Mucosa of stomach (tissue), 1 donor: ENCODE data around the gene TMEM86B.
"Not testable (repeated sequence)": the region's sequence is repeated elsewhere in the genome, so short reads cannot be mapped to it uniquely, and the experiment has no call there.

Experiments used
- H3K27me3 ChIP-seq: one replicate; pipeline ENCODE4 v1.7.0; 2013; ENCODE audit warnings: mild to moderate bottlenecking, low read length; ENCODE audit not compliant: control insufficient read depth, insufficient read depth
- H3K36me3 ChIP-seq: one replicate; pipeline ENCODE4 v1.7.0; 2013; ENCODE audit warnings: low read length; ENCODE audit not compliant: control insufficient read depth, insufficient read depth
- H3K4me1 ChIP-seq: one replicate; pipeline ENCODE4 v1.7.0; 2013; ENCODE audit warnings: mild to moderate bottlenecking, low read length; ENCODE audit not compliant: control insufficient read depth, insufficient read depth
- H3K4me3 ChIP-seq: one replicate; pipeline ENCODE4 v1.7.0; 2013; ENCODE audit warnings: low read length
- H3K9ac ChIP-seq: one replicate; pipeline ENCODE4 v1.7.0; 2013; ENCODE audit warnings: mild to moderate bottlenecking, low read length, moderate library complexity
- H3K9me3 ChIP-seq: one replicate; pipeline ENCODE4 v1.7.0; 2013; ENCODE audit warnings: mild to moderate bottlenecking, low read length, moderate library complexity; ENCODE audit not compliant: control insufficient read depth
- donor health status: Pancreatic carcinoma.

TMEM86B gene

DNA sequence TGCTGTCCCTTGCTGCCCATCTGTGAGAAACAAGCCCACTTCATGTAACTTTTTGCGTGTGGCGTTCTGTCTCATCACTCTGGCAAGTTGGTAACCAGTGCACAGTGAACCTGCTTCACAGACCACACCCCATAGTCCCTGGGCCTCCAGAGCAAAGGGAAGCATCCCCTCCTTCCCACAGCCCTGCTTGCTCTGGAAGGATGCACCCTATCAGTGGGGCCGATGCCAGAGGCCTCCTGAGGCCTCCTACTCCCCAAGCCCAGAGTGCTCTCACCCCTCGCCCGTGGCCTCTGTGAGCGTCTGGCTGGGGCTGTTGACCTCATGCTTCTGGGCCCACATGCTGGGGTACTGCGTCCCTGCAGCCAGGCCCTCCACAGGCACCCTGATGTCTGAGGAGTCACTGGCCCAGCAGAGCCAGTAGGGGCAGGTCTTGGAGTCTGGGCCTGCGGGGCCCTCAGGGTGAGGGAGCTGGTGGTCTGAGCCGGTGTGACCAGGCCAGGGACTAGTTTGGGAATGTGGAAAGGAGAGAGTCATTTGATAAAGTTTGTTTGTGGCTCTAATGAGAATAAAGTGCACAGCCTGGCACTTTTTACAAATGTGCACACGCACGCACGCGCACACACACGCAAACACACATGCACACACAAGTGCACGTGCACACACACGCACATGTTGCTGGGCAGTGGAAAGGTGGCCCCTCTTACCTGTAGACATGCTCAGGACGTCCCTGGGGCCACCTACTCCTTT, 5.1 kb downstream of the TMEM86B start:
- no peaks in the 10 kb centered on the region for H3K9me3 ChIP-seq
- no peak overlapping the region for H3K4me3 ChIP-seq
- H3K27me3 ChIP-seq = no peaks in the 10 kb centered on the region
- H3K4me1 ChIP-seq = peaks cover 9% of the 10 kb centered on the region
- H3K36me3 ChIP-seq = peaks cover 10% of the 10 kb centered on the region
- H3K9ac ChIP-seq = no peak overlapping the region

GRCh38 chr19:55220525-55220924, 8.0 kb downstream of the TMEM86B start:
- H3K4me3 ChIP-seq = no peak overlapping the region
- H3K36me3 ChIP-seq = peaks cover 1% of the 10 kb centered on the region
- no peak overlapping the region for H3K9ac ChIP-seq
- no peaks in the 10 kb centered on the region for H3K27me3 ChIP-seq
- no peaks in the 10 kb centered on the region for H3K9me3 ChIP-seq
- peaks cover 3% of the 10 kb centered on the region for H3K4me1 ChIP-seq

DNA sequence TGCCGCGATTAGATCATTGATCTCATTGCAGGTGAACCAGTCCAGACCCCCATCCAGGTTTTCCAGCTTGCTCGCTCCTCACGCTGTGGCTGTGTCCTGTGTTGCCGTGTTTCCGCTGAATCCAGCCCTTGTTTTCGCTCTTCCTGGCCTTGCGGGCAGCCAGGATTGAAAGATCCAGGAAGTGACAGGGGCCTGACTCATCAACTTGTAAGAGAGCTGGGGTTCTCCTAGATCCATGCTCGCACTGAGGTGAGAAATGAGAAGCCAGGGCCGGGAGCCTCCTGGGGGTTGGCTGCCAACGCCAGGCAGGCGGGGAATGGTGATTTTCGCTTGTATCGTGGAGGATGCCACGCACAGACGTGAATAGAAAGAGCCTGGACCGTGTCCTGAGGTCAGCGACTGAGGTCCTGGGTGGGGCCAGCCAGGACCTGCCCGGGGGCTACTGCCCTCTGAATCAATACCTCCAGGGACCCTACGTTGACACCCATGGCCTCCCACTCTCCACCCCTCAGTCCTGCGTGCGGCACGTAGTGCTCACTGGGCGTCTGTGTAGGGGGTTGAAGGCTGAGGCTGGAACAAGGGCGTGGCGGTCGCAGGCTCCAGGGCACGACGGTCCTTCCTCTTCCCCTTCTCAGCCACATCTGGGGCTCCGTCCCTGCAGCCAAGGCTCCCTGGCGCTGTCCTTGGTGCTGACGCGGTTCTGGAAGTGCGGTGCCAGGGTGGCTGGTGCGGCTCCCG, 11.9 kb downstream of the TMEM86B start:
- Histone ChIP-seq H3K36me3 (no peaks in the 10 kb centered on the region), H3K4me1 (peaks cover 3% of the 10 kb centered on the region), H3K9ac (peak overlapping the region; percentile 70), H3K4me3 (peak overlapping the region; percentile 58), H3K27me3 (no peaks in the 10 kb centered on the region), H3K9me3 (no peaks in the 10 kb centered on the region)

DNA sequence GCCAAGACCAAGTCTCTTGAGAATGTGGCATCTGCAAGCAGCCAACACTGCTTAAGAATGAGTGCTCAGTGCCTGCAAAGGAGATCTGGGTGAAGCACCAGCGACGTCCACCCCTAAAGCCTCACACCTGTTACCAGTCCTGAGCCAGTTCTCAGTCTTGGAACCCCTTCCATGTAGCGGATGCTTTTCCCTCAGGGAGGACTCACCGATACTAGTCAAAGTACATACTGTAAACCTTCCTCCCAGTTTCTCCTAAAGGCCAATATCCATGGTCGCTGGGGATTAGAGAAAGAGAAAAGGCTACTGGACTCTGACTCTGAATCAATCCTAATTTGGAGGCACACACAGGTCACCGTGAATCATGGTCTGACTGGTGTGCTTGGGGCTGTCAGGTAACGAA, 15.0 kb downstream of the TMEM86B start:
- no peak overlapping the region for H3K9ac ChIP-seq
- H3K27me3 ChIP-seq = no peaks in the 10 kb centered on the region
- no peaks in the 10 kb centered on the region for H3K9me3 ChIP-seq
- H3K4me3 ChIP-seq = no peak overlapping the region
- no peaks in the 10 kb centered on the region for H3K36me3 ChIP-seq
- peaks cover 16% of the 10 kb centered on the region for H3K4me1 ChIP-seq

DNA sequence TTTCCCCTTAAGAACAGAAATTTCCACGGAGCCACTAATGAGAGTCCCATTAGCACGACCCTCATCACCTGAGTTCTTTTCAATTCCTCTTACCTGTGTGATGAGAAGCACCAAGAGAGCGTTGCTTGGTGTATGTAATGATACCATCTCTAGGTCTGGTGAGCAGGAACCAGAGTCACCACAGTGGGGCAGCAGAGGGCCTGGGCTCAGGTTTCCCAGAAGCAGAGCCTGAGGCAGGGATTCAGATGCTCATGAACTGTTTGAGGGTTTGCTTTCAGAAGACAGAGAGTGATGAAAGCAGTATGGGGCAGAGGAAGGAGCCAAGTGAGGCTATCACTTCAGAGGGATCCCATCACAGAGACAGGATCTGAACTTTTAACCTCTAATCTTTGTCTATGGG, 16.1 kb downstream of the TMEM86B start:
- no peaks in the 10 kb centered on the region for H3K27me3 ChIP-seq
- no peaks in the 10 kb centered on the region for H3K9me3 ChIP-seq
- no peaks in the 10 kb centered on the region for H3K36me3 ChIP-seq
- H3K4me1 ChIP-seq = peaks cover 16% of the 10 kb centered on the region
- no peak overlapping the region for H3K9ac ChIP-seq
- no peak overlapping the region for H3K4me3 ChIP-seq

GRCh38 chr19:55209693-55210472, 18.7 kb downstream of the TMEM86B start:
- Histone ChIP-seq H3K4me3 (peak overlapping the region; percentile 18), H3K9ac (peak overlapping the region; percentile 94), H3K27me3 (no peaks in the 10 kb centered on the region), H3K4me1 (peaks cover 20% of the 10 kb centered on the region), H3K36me3 (peaks cover 2% of the 10 kb centered on the region), H3K9me3 (no peaks in the 10 kb centered on the region)

DNA sequence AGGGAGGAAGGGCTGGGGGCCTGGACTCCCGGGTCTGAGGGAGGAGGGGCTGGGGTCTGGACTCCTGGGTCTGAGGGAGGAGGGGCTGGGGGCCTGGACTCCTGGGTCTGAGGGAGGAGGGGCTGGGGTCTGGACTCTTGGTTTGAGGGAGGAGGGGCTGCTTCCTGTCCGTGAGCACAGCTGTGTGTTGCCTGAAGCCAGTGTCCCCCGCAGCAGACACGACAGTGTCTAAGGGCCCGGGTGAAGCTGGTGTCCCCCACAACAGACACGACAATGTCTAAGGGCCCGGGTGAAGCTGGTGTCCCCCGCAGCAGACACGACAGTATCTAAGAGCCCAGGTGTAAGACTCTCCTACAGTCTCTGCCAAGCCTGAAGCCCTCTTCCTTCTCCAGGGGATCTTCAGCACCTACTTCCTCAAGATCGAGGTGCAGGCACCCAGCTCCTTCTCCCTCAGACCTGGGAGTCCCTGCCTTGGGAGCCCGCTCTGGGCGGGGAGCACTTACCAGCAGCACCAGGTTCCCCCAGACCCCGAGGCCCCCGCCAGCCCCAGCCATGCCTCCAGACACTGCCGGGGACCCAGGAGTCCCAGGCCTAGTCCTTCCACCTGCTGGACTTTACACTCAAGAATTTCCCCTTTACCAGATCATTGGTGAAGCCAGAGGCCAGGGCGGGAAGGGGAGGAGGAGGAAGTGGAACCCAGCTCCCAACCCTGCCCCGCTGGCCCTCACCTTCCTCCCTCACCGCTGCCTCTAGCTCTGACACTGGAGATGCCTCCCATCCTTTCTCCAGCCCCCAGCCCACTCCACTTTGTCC, 19.5 kb downstream of the TMEM86B start, which contains the start of gene PTPRH:
PTPRH (minus strand) TSS at position 622 of the 813 bp plus-strand sequence; CDS start at position 554, 68 bp downstream.
- Histone ChIP-seq H3K36me3 (peaks cover 9% of the 10 kb centered on the region), H3K4me1 (peaks cover 20% of the 10 kb centered on the region), H3K9ac (peak within 1 kb of the TSS; percentile 94), H3K9me3 (no peaks in the 10 kb centered on the region), H3K27me3 (no peaks in the 10 kb centered on the region), H3K4me3 (peak within 1 kb of the TSS; percentile 18)

DNA sequence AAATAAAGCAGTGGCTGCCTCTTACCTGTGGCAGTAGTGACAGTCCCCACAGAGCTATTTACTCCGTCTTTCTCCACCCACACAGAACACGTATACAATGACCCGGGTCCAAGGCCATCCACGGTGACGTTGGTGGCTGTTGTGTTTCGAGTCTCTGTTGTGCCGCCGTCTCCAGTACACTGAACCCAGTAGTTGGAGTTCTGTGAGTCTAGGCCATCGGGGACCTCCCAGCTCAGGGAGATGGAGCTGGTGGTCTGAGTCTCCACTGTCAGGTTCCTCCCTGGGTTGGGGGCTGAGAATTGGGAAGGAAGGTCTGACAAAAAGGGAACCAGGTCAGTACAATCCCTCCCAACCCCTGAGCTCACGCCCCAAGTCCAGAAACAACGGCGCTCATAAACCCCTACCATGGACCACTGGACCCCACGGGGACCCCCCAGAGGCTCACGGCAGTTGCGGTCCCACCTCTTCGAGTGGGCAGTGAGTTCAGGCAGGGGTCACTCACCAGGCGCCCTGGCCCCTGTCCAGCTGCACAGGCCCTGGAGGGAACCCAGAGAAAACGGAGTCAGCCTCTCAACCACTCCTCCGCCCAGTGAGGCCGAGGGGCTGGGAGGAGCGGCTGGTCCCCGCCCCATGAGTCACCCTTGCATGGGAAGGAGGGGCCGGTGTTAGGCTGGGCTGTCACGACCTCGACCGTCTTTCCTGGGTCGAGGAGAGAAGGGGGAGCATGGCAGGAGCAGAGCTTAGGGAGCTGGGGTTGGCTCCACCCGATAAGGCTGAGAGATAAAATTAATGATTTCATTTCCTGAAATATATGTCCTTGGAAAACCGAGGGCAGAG, 21.7 kb downstream of the TMEM86B start:
- Histone ChIP-seq H3K36me3 (peaks cover 13% of the 10 kb centered on the region), H3K4me3 (peak overlapping the region; percentile 74), H3K27me3 (no peaks in the 10 kb centered on the region), H3K9me3 (no peaks in the 10 kb centered on the region), H3K4me1 (peaks cover 20% of the 10 kb centered on the region), H3K9ac (peak overlapping the region; percentile 83)

DNA sequence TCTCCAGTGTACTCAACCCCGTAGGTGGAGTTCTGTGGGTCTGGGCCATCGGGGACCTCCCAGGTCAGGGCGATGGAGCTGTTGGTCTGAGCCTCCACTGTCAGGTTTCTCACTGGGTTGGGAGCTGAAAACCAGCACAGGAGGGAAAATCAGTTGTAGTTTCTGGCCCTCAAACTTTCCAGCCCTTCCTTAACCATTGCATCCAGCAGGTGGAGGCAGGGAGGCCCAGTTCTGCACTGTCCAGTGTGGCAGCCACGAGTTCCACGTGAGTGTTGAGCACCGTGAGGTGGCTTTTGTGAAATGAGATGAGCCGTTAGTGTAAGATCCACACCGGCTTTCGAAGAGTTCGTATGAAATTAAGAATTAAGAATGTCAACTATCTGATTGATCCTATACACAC, 26.4 kb downstream of the TMEM86B start:
- not testable (repeated sequence) for H3K4me3 ChIP-seq, H3K9ac ChIP-seq, H3K9me3 ChIP-seq, H3K27me3 ChIP-seq, H3K4me1 ChIP-seq
- H3K36me3 ChIP-seq = peaks cover 13% of the 10 kb centered on the region

GRCh38 chr19:55199620-55200204, 28.9 kb downstream of the TMEM86B start:
- peaks cover 10% of the 10 kb centered on the region for H3K36me3 ChIP-seq
- no peaks in the 10 kb centered on the region for H3K4me1 ChIP-seq
- H3K4me3 ChIP-seq = no peak overlapping the region
- H3K27me3 ChIP-seq = no peaks in the 10 kb centered on the region
- H3K9me3 ChIP-seq = no peaks in the 10 kb centered on the region
- H3K9ac ChIP-seq = no peak overlapping the region
